ENCODE measurements around the gene KLHL18. TPM values are rescaled to one million over a fixed set of nuclear protein-coding genes. Genes with fewer than 3 reads are reported as not detected.
A peak's percentile ranks its signal among the peaks of the same experiment; 100 is the strongest.
"Not testable (repeated sequence)": the region's sequence is repeated elsewhere in the genome, so short reads cannot be mapped to it uniquely, and the experiment has no call there.

Gene KLHL18
- total RNA-seq, 4 donors from 2014 or later, result 20.8 to 50.7 (median 38.8) TPM

DNA sequence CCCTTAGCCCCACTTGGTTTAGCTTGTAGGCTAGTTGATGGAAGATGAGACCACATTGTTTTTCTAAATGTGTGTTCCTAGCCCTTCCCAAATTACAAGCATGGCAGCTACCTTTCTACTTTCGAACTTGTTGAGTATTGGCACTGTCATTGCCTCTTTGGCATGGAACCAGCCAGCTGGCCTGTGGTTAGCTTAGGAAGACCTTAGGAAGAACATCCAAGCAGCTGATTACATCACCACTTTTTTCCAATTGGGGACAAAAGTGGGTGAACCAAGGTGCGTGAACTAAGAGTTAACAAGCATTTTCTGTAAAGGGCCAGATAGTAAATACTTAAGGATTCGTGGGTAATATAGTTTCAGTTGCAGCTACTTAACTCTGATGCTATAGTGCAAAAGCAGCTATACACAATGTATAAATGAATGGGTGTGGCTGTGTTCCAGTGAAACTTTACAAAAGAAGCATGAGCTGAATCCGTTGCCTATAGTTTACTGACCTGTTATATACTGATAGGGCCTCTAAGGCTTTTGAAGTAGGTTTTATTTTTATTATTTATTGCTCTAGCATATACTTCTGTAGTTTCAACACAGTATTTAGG is 8.5 kb downstream of the KLHL18 start:
- TF ChIP-seq EP300 (IDR thresholded peaks at IDR 0.05) (no peak), POLR2A (IDR thresholded peaks at IDR 0.05) (no peak), POLR2AphosphoS5 (IDR thresholded peaks at IDR 0.05) (no peak)
- TF ChIP-seq, protein P1, sequence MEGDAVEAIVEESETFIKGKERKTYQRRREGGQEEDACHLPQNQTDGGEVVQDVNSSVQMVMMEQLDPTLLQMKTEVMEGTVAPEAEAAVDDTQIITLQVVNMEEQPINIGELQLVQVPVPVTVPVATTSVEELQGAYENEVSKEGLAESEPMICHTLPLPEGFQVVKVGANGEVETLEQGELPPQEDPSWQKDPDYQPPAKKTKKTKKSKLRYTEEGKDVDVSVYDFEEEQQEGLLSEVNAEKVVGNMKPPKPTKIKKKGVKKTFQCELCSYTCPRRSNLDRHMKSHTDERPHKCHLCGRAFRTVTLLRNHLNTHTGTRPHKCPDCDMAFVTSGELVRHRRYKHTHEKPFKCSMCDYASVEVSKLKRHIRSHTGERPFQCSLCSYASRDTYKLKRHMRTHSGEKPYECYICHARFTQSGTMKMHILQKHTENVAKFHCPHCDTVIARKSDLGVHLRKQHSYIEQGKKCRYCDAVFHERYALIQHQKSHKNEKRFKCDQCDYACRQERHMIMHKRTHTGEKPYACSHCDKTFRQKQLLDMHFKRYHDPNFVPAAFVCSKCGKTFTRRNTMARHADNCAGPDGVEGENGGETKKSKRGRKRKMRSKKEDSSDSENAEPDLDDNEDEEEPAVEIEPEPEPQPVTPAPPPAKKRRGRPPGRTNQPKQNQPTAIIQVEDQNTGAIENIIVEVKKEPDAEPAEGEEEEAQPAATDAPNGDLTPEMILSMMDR (IDR thresholded peaks at IDR 0.05), result no peak
- DNase-seq (ENCODE audit: low spot score in 2 of 2), result peak in 1 of 2 donors; percentile 24
- no peaks in the 10 kb centered on the region for H3K36me3 ChIP-seq
- H3K27ac ChIP-seq, result no peak overlapping the region
- no peaks in the 10 kb centered on the region for H3K27me3 ChIP-seq
- H3K4me3 ChIP-seq, result no peak overlapping the region
- H3K9me3 ChIP-seq, result no peaks in the 10 kb centered on the region
- WGBS, result 64% methylated on average over 4 of the region's 4 CpGs
- peaks cover 33% of the 10 kb centered on the region for H3K4me1 ChIP-seq

DNA sequence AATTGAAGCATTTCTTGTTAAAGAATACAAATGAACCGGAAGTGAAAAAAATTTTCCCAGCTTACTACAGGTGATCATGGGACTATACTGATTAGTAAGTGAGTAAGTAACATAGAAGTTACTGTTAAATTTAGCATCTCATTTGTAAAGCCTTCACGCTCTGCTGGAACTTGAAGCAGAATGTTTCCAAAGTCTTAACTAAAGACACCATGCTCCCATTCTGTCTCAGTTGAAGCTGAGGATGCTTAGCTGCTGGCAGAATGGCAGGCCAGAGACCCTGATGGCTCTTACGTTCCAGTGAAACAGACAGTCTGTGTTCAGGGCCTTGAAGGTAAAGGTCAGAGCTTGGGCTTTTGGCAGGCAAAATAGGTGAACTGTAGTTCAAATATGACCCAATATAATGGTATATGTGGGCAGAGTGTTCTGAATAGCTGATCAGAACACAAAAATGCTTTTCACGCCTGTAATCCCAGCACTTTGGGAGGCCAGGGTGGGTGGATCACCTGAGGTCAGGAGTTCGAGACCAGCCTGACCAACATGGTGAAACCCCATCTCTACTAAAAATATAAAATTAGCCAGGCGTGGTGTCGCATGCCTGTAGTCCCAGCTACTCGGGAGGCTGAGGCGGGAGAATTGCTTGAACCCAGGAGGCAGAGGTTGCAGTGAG is 9.1 kb downstream of the KLHL18 start:
- not testable (repeated sequence) for DNase-seq (ENCODE audit: low spot score in 2 of 2); H3K27me3 ChIP-seq; H3K27ac ChIP-seq; H3K4me3 ChIP-seq; H3K36me3 ChIP-seq; H3K9me3 ChIP-seq
- H3K4me1 ChIP-seq, result peaks cover 28% of the 10 kb centered on the region
- WGBS, result 97% methylated on average over 9 of the region's 9 CpGs

DNA sequence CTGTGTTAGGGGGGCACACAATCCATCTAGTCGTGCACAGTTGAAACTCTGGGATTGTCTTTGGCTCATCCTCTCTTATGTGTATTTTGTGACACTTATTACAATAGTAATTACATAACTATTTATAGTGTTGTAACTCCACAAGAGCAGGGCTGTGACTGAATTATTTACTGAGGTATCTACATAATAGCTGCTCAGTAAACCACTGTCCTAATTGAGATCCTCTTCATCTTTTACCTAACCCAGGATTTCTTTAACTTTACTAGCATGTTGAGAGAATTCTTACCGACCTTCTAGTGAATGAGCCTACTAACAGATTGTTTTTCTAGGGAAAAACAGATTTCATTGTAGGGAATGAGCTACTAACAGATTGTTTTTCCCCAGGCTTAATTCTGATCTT is 11.1 kb downstream of the KLHL18 start:
- no peaks in the 10 kb centered on the region for H3K27me3 ChIP-seq
- DNase-seq (ENCODE audit: low spot score in 2 of 2), result no peak
- TF ChIP-seq POLR2AphosphoS5 (IDR thresholded peaks at IDR 0.05) (no peak), EP300 (IDR thresholded peaks at IDR 0.05) (no peak), POLR2A (IDR thresholded peaks at IDR 0.05) (no peak)
- TF ChIP-seq, protein P1 (IDR thresholded peaks at IDR 0.05), result no peak
- no peak overlapping the region for H3K4me3 ChIP-seq
- no peak overlapping the region for H3K27ac ChIP-seq
- peaks cover 25% of the 10 kb centered on the region for H3K4me1 ChIP-seq
- 85% methylated on average over 2 of the region's 2 CpGs for WGBS
- H3K36me3 ChIP-seq, result no peaks in the 10 kb centered on the region
- no peaks in the 10 kb centered on the region for H3K9me3 ChIP-seq

DNA sequence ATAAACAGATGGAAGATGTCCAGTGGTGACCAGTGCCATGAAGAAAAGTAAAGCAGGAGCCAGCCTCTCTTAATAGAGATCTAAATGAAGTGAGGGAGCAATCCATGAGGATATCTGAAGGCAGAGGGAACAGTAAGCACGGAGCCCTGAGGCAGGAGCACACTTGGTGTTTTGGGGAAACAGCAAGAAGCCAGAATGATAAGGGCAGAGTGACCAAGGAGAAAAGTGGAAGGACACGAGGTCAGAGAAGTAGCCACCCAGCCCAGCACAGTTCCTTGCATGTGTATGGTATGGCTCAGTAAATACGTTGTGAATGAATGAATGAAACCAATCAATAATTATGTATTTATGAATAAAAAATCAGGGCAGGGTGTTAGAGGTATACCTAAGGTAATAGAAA is 11.6 kb downstream of the KLHL18 start:
- Histone ChIP-seq H3K4me1 (peaks cover 24% of the 10 kb centered on the region), H3K36me3 (no peaks in the 10 kb centered on the region), H3K27ac (no peak overlapping the region), H3K4me3 (no peak overlapping the region), H3K27me3 (no peaks in the 10 kb centered on the region), H3K9me3 (no peaks in the 10 kb centered on the region)
- 84% methylated on average over 3 of the region's 3 CpGs for whole genome bisulfite sequencing
- TF ChIP-seq, protein P1 (IDR thresholded peaks at IDR 0.05), result no peak
- TF ChIP-seq POLR2AphosphoS5 (IDR thresholded peaks at IDR 0.05) (no peak), POLR2A (IDR thresholded peaks at IDR 0.05) (no peak), EP300 (IDR thresholded peaks at IDR 0.05) (no peak)
- no peak for DNase-seq (ENCODE audit: low spot score in 2 of 2)

DNA sequence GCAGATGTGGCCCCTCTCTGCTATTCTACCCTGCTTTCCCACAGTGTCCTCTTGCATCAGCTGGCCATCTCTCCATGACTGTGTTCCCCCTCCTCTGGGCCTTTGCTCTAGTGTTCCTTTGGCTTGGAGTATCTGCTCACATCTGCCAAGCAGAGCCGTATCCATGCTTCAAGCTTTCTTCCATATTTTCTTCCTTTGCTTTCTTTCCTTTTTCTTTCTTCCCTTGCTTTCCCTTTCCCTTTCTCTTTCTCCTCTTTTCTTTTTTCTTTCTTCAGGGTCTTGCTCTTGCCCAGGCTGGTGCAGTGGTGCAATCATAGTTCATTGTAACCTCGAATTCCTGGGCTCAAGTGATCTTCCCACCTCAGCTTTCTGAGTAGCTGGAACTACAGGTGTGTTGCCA is 12.6 kb downstream of the KLHL18 start:
- Histone ChIP-seq H3K4me3 (no peak overlapping the region), H3K27ac (no peak overlapping the region), H3K4me1 (peaks cover 16% of the 10 kb centered on the region), H3K36me3 (no peaks in the 10 kb centered on the region), H3K27me3 (no peaks in the 10 kb centered on the region), H3K9me3 (no peaks in the 10 kb centered on the region)
- no peak for TF ChIP-seq POLR2A (IDR thresholded peaks at IDR 0.05)
- TF ChIP-seq, protein P1 (IDR thresholded peaks at IDR 0.05), result no peak
- no peak for TF ChIP-seq POLR2AphosphoS5 (IDR thresholded peaks at IDR 0.05)
- no peak for TF ChIP-seq EP300 (IDR thresholded peaks at IDR 0.05)
- 88% methylated on average over 2 of the region's 2 CpGs for WGBS
- DNase-seq (ENCODE audit: low spot score in 2 of 2), result no peak

All from suprapubic skin (tissue), 4 donors.